HepG2 (cell line): ENCODE measurements around the gene CCDC93. TPM values are rescaled to one million over a fixed set of nuclear protein-coding genes. Genes with fewer than 3 reads are reported as not detected.

Experiments
- ATAC-seq: fragments of 200-7000 bp; cut with Tn5 transposase; 3 replicates; pipeline ENCODE4 v1.9.1; 2020; ENCODE audit warnings: mild to moderate bottlenecking, moderate library complexity
- BruUV-seq: library from RNA; stranded (reverse); fragments of 400-500 nt; replicated peaks from 2 replicates; lab custom pipeline; 2021; lab: Mats Ljungman, UMichigan
- CTCF ChIA-PET: fragments of 300-600 bp; formaldehyde crosslinking; extraction: SDS; loops from one replicate; lab custom pipeline; 2021; ENCODE audit warnings: low total read pairs, inconsistent platforms, low intra/inter-chr PET ratio; lab: Yijun Ruan, JAX
- POLR2A ChIA-PET: fragments of 350-600 bp; sonication (Branson Sonifier 250); formaldehyde crosslinking; loops from one replicate; lab custom pipeline; 2020; ENCODE audit warnings: antibody characterized with exemption, inconsistent platforms; lab: Yijun Ruan, JAX
- DNase-seq: peaks from one replicate; pipeline ENCODE4 v3.0.0-alpha.2; 2015; ENCODE audit warnings: low spot score
- FAIRE-seq: peaks from 3 replicates; lab custom pipeline; 2011; peaks lifted over from hg19 to GRCh38; lab: Jason Lieb, UNC
- H2AFZ ChIP-seq: one replicate; pipeline ENCODE4 v1.6.1; 2011; ENCODE audit warnings: low read length, inconsistent platforms
- H3K27ac ChIP-seq: fragments of 300-600 bp; 3 replicates; pipeline ENCODE4 v1.8.0; 2011; ENCODE audit warnings: mixed run types, mild to moderate bottlenecking, mixed read lengths, low read length, inconsistent platforms; ENCODE audit not compliant: insufficient read depth; ENCODE audit errors: extremely low read length
- H3K27me3 ChIP-seq, 2 experiments: fragments of 200-600 bp in 1 of 2; 2 replicates in 1 of 2; 3 replicates in 1 of 2; pipeline versions ENCODE4 v1.6.0 to v1.8.0; 2011; ENCODE audit warnings: low read length in 2 of 2, mild to moderate bottlenecking in 2 of 2, moderate library complexity in 2 of 2, inconsistent platforms in 1 of 2; ENCODE audit not compliant: insufficient read depth in 2 of 2, control insufficient read depth in 1 of 2
- H3K36me3 ChIP-seq, 2 experiments: fragments of 200-600 bp in 1 of 2; replicated peaks in 1 of 2; 2 replicates in 1 of 2; 3 replicates in 1 of 2; pipeline versions ENCODE4 v1.5.1 to v1.8.0; 2011; ENCODE audit warnings: low read length in 2 of 2, inconsistent platforms in 1 of 2; ENCODE audit not compliant: insufficient read depth in 2 of 2, control insufficient read depth in 1 of 2
- H3K4me1 ChIP-seq: 2 replicates; pipeline ENCODE4 v1.5.1; 2012; ENCODE audit warnings: low read length, inconsistent platforms; ENCODE audit not compliant: insufficient read depth
- H3K4me2 ChIP-seq: 2 replicates; pipeline ENCODE4 v1.6.0; 2011; ENCODE audit warnings: low read depth, low read length, inconsistent platforms
- H3K4me3 ChIP-seq, 3 experiments: fragments of 200-600 bp in 1 of 3; sonication (generic), shearing (Covaris generic) in 1 of 3; replicated peaks in 1 of 3; 2 replicates each; pipeline ENCODE4 v1.5.1; 2011 to 2016; ENCODE audit warnings: low read length in 3 of 3, inconsistent platforms in 2 of 3, low read depth in 2 of 3, mild to moderate bottlenecking in 2 of 3, control low read depth in 1 of 3, mixed read lengths in 1 of 3; ENCODE audit not compliant: insufficient read depth in 1 of 3
- H3K79me2 ChIP-seq: one replicate; pipeline ENCODE4 v1.6.1; 2011; ENCODE audit warnings: low read length, inconsistent platforms; ENCODE audit not compliant: insufficient read depth
- H3K9ac ChIP-seq: 2 replicates; pipeline ENCODE4 v1.6.0; 2011; ENCODE audit warnings: mild to moderate bottlenecking, low read depth, low read length, inconsistent platforms; ENCODE audit not compliant: insufficient read depth
- H3K9me3 ChIP-seq: 2 replicates; pipeline ENCODE4 v1.5.1; 2012; ENCODE audit warnings: mild to moderate bottlenecking, low read length
- H4K20me1 ChIP-seq: 2 replicates; pipeline ENCODE4 v1.6.0; 2011; ENCODE audit warnings: inconsistent platforms, mild to moderate bottlenecking, low read length, moderate library complexity; ENCODE audit not compliant: insufficient read depth
- AGO2 ChIP-seq: fragments of 200-400 bp; formaldehyde crosslinking; optimal IDR thresholded peaks from 2 replicates; pipeline ENCODE3; 2017; ENCODE audit warnings: mild to moderate bottlenecking, low read depth, low read length, moderate library complexity
- ESRRA ChIP-seq: sonication (generic); formaldehyde crosslinking; IDR thresholded peaks from 2 replicates; pipeline ENCODE4 v1.5.1; 2020; ENCODE audit warnings: mild to moderate bottlenecking, low read depth, missing genetic modification reagents
- GZF1 ChIP-seq: sonication (generic); formaldehyde crosslinking; IDR thresholded peaks from 2 replicates; pipeline ENCODE4 v1.5.1; 2020; ENCODE audit warnings: mild to moderate bottlenecking, missing genetic modification reagents
- HHEX ChIP-seq: IDR thresholded peaks from 2 replicates; pipeline ENCODE4 v1.6.1; 2016; ENCODE audit warnings: control low read depth
- ZBTB14 ChIP-seq: sonication (generic); formaldehyde crosslinking; IDR thresholded peaks from 2 replicates; pipeline ENCODE4 v1.4.0; 2020; ENCODE audit warnings: missing genetic modification reagents
- ZBTB49 ChIP-seq: sonication (generic); formaldehyde crosslinking; IDR thresholded peaks from 2 replicates; pipeline ENCODE4 v1.4.0; 2020; ENCODE audit warnings: missing genetic modification reagents, borderline replicate concordance
- ZNF382 ChIP-seq: sonication (generic); formaldehyde crosslinking; IDR thresholded peaks from 2 replicates; pipeline ENCODE4 v1.5.0; 2020; ENCODE audit warnings: missing genetic modification reagents, mild to moderate bottlenecking, borderline replicate concordance
- ZNF563 ChIP-seq: sonication (generic); formaldehyde crosslinking; IDR thresholded peaks from 2 replicates; pipeline ENCODE4 v1.8.0; 2022; ENCODE audit warnings: mild to moderate bottlenecking, moderate library complexity, missing genetic modification reagents
- ZNF816 ChIP-seq: sonication (generic); formaldehyde crosslinking; IDR thresholded peaks from 2 replicates; pipeline ENCODE4 v1.8.0; 2022; ENCODE audit warnings: missing genetic modification reagents, mild to moderate bottlenecking, borderline replicate concordance
- ZNF891 ChIP-seq: sonication (generic); formaldehyde crosslinking; IDR thresholded peaks from 2 replicates; pipeline ENCODE4 v1.5.0; 2020; ENCODE audit warnings: mild to moderate bottlenecking, missing genetic modification reagents
- WGBS: methylation state at CpG from one replicate; pipeline ENCODE4 v1.1.6; 2017; ENCODE audit warnings: low lambda C conversion rate; 5-methylcytosine and 5-hydroxymethylcytosine counted together
- in situ Hi-C: cut with HindIII; loops from 2 replicates; pipeline ENCODE4 v1.10.0; 2017; ENCODE audit warnings: low pct_unique_long_range_greater_than_20kb; ENCODE audit not compliant: extremely low pct_ligation_motif_present
- intact Hi-C: fragments of 100-400 bp; cut with micrococcal nuclease; formaldehyde crosslinking; loops from one replicate; pipeline ENCODE4 v1.10.0; 2022; ENCODE audit not compliant: unreplicated experiment
- polyA plus RNA-seq, 8 experiments: library from polyadenylated mRNA; depleted of rRNA in 3 of 8; stranded (reverse) in 7 of 8; unstranded in 1 of 8; fragments of >200 nt; fragmentation: Illumina TruSeq in 4 of 8; extraction: Trizol in 4 of 8; gene quantifications; 2 replicates each; pipeline versions ENCODE4 v1.2.1 to v1.2.3, GENCODE V29; 2011 to 2016; ENCODE audit warnings: low read depth in 4 of 8, missing spikeins in 1 of 8, mixed read lengths in 1 of 8; ENCODE audit not compliant: insufficient read depth in 1 of 8
- total RNA-seq, 5 experiments: library from RNA; depleted of rRNA; stranded (reverse); fragments of >200 nt; fragmentation: Illumina TruSeq; extraction: Trizol; gene quantifications; 2 replicates each; pipeline ENCODE4 v1.2.3, GENCODE V29; 2016; ENCODE audit warnings: low read depth in 1 of 5

CCDC93 gene
- total and polyA plus RNA-seq, 2 of the 13 experiments (the other 11 are each of a cell fraction or from before 2014, with no cell fraction given): 37.2 to 53.2 TPM

GRCh38 chr2:117967977-117968718 is 45.7 kb downstream of the CCDC93 start (continued):
- TF ChIP-seq ZNF382 (CRISPR knock-in tag) (no peak), ZBTB14 (CRISPR knock-in tag) (no peak), ESRRA (CRISPR knock-in tag) (no peak), HHEX (CRISPR knock-in tag) (no peak), ZNF563 (CRISPR knock-in tag) (no peak), ZNF816 (CRISPR knock-in tag) (no peak), AGO2 (no peak), GZF1 (CRISPR knock-in tag) (no peak), ZNF891 (CRISPR knock-in tag) (no peak)

GRCh38 chr2:117963446-117963845 is 50.4 kb downstream of the CCDC93 start:
- Histone ChIP-seq H3K79me2 (no peaks in the 10 kb centered on the region), H3K4me1 (peaks cover 5% of the 10 kb centered on the region; the same call in 1 of the 2 replicates), H3K9ac (no peak overlapping the region), H3K4me3 (no peak overlapping the region), H3K36me3 (peaks cover 6 to 52% of the 10 kb centered on the region in 2 experiments), H4K20me1 (no peaks in the 10 kb centered on the region), H2AFZ (no peak overlapping the region), H3K4me2 (no peak overlapping the region), H3K27ac (no peak overlapping the region), H3K9me3 (no peaks in the 10 kb centered on the region), H3K27me3 (no peaks in the 10 kb centered on the region)
- in situ Hi-C loops (no loop called here), intact Hi-C loops (no loop called here)
- no peak for TF ChIP-seq ZBTB49
- 100% methylated on average over 1 of the region's 1 CpG for WGBS
- DNase-seq (no peak), FAIRE-seq (no peak), ATAC-seq (no peak)
- BruUV-seq: no TSS peak
- ChIA-PET POLR2A (no interaction called here), CTCF (no interaction called here)
